NCI-H1436 treated with DMSO at 0.1 percent for 48 hours (cell line): ENCODE results near the gene GTF2A2.
"Not testable (repeated sequence)": the region's sequence is repeated elsewhere in the genome, so short reads cannot be mapped to it uniquely, and the experiment has no call there.

Source experiments
- DNase-seq: peaks from one replicate; lab custom pipeline; 2025; lab: John Stamatoyannopoulos, UW

Gene GTF2A2, protein sequence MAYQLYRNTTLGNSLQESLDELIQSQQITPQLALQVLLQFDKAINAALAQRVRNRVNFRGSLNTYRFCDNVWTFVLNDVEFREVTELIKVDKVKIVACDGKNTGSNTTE

DNA sequence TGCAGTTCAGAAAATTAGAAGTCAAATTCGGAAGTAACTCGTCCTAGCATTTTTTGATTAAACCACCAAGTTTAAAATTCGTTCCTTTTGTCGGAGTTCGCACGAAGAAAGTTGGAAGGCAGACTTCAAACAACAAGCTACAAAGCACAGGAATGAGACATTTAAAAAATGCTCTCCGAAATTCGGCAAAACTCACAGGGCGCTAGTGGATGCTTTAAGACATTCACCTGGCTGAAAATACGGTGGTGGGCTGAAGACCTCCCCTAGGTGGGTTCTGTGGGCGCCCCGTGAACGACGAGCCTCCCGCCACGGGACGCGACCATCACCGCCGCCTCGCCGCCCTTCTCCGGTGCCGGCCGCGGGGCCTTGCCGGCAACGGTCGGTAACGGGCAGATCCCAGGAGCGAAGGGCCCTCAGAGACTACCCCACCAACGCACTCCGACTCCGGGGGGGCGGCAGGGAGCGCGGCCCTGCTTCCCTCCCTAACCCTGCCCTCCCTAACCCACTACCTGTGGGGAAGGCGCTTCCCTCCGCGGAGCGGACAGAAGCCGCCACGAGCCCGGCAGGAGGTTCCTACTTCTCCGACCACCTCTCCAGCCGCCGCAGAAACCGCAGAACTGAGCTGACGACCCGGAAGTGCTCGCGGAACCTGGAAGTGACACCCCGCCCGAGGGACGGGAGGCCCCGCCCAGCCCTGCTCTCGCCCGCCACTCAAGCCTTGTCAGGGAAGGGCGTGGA lies at the start of gene GTF2A2:
GTF2A2 (minus strand) TSS at position 619 of the 738 bp plus-strand sequence. CDS start 5,238 bp downstream, outside the sequence.
- DNase-seq: peak; percentile 60

DNA sequence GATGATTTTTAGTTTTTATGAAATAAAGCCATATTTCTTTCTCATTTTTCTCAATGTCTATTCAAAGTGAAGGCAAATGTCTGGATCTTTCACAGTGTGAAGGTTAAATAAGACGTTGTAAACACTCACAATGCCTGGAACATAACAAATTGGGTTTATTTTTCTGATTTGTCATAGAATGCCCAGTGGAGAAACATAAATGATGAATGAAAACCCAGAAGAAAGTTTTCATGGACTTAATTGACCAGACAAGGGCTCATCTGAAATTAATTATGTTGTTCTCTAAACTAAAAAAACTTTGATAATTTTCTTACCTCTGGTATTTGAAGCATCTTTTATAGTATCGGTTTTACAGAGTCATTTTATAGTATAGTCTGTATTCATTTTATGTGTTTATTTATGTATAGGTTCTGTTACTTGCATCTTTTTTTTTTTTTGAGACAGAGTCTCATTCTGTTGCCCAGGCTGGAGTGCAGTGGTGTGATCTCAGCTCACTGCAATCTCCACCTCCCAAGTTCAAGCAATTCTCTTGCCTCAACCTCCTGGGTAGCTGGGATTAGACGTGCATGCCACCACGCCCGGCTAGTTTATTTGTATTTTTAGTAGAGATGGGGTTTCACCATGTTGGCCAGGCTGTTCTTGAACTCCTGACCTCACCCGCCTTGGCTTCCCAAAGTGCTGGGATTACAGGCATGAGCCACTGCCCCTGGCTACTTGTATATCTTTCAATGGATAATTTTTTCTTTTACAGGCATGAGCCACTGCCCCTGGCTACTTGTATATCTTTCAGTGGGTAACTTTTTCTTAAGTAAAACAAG lies 46.9 kb upstream of the GTF2A2 start:
- no peak for DNase-seq

DNA sequence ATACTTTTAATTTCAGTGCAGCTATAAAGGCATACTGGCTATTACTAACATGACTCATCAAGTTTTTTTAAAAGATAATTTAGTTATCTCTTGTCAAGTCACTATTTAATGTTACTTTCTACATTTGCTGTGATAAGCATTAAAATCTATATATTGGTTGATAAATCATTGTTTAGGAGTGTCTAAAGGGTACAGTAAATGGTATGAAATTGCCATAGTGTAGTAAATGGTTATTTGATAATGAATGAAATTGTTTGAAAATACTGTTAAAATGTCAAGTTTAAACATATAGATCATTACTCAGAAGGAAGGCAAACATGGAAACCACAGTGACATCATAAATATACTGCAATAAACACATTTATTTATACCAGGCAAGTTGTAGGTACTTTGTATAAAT lies 45.0 kb upstream of the GTF2A2 start:
- no peak for DNase-seq

DNA sequence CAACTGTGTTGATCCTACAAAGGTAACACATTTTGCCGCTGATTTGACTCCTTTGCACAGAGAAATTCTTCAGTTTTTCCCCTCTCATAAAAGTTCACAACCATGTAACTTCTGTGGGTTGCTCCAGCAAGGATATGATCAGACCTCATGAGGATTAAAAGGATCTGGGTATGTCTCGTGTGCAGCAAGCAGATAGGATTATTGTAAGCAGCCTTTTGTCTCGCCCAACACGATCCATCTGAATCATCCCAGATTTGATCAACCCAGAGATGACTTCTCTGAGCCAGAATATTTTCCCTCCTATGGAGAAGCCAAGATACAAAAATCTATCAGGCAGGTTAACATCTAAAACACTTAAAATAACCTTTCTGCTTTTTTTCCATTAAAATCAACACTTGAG lies 44.6 kb upstream of the GTF2A2 start:
- DNase-seq: no peak

DNA sequence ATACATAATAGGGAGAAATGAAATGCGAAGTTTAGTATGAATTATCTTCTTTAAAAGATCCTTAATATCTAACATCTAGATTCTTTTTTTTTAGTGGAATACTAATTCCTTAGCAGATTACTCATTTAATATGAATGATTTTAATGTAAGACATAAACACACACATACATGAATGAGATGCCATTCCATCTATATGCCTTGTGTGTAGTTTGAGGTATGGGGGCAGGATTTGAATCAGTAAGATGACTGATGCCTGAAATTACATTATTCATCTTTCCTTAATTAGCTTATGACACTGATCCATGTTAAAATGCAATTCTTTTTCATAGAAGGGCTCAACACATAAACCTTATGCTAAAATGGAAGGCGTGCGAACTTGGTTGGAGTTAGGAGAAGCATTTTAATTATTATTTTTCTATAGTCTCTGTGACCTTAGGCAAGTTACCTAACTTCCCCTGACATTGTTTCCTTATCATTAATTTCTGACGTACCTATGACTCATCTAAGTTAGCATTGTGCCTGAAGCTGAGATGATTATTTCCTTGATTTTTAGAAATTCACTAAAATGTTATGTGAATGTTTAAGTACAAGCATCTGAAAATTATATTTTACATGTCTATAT lies 42.6 kb upstream of the GTF2A2 start:
- DNase-seq: no peak

DNA sequence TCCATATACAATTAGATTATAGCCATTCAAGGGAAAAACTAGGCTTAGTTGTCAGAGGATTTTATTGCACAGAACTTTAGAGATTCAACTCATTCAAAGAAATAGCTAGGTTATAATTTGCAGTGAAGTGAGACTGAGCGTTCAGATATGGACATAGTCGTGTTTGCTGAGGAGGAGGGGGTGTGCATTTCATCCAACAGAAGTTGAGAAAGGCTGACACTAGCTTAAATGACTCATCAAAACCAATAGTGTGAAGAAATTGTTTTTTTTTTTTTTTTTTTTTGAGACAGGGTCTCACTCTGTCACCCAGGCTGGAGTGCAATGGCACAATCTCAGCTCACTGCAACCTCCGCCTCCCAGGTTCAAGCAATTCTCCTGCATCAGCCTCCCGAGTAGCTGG lies 40.8 kb upstream of the GTF2A2 start:
- DNase-seq: not testable (repeated sequence)

DNA sequence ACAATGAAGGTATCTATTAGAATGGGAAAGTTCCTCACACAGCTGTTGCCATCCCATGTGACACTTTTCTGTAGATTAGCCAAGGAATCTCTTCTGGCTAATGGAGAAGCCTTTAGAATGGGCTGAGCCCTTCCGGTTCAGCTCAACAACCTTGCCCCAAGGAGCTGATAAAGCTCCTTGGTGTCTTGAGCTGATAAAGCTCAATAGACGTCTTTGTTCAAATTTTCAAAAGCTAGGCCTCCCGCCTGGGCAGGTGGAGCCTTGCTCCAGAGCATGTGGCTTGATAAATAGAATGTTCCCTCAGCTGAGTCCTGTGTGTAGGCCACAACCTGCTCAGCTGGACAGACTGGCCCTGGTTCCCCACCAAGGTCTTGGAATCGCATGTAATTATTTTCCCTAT lies 39.0 kb upstream of the GTF2A2 start:
- no peak for DNase-seq

DNA sequence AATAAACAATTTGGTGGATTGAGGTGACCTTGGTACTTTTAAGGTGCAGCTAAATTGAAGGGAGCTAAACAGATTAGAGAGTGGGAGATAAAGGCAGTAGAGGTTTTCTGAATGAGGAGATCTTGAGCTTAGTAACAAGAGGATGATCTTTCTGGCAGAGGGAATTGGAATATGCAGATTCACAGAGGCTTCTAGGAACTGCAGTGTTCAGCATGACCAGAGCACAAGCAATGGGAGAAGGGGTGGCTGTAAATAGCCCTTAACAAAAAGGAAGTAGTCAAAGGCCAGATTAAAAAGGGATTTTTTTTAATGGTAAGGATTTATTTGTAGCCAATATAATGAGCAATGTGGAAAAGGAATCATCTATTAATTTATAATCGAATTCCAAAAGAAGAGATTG lies 37.5 kb upstream of the GTF2A2 start:
- DNase-seq: no peak

DNA sequence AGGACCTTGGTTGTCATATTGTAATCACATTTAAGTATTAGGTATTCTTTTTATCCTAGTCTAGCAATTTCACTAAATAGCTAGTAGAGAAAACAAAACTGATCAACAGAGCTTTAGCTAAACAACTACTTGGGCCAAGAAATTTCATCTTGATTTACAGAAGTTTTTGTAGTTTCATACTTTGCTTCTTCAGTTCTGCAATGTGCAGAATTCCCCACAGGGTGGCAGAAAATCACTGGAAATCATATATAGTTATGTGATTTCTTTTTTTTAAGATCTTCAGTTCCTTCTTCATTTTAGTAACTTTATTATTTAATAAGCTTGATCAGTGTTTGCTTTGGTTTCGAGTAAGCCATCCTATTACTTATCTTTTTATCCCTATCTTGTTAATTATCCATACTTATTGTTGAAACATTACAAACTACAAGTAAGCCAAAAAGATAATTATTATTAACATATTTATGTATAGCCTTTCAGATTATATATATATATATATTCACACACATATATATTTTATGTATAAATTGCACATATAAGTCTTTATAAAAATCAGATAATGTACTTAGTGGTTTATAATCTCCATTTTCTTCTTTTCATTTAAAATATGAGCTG lies 34.0 kb upstream of the GTF2A2 start:
- DNase-seq: no peak

DNA sequence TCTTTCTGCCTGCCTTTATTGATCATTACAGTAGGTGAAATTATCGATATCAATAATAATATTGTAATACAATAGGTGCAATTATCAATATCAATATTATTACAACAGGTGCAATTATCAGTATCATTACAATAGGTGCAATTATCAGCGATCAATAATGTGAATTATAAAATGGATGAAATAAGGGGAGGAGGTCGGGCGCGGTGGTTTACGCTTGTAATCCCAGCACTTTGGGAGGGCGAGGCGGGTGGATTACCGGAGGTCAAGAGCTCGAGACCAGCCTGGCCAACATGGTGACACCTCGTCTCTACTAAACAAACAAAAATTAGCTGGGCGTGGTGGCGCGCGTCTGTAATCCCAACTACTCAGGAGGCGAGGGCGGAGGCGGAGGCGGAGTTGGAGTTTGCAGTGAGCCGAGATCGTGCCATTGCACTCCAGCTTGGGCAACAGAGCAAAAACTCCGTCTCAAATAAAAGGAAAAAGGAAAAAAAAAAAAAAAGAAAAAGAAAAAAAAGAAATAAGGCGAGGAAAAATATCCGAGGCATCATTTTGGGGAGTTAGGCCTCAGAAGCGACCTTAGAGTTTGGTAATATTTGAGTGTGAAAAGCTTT lies 32.4 kb upstream of the GTF2A2 start:
- peak; percentile 20 for DNase-seq

DNA sequence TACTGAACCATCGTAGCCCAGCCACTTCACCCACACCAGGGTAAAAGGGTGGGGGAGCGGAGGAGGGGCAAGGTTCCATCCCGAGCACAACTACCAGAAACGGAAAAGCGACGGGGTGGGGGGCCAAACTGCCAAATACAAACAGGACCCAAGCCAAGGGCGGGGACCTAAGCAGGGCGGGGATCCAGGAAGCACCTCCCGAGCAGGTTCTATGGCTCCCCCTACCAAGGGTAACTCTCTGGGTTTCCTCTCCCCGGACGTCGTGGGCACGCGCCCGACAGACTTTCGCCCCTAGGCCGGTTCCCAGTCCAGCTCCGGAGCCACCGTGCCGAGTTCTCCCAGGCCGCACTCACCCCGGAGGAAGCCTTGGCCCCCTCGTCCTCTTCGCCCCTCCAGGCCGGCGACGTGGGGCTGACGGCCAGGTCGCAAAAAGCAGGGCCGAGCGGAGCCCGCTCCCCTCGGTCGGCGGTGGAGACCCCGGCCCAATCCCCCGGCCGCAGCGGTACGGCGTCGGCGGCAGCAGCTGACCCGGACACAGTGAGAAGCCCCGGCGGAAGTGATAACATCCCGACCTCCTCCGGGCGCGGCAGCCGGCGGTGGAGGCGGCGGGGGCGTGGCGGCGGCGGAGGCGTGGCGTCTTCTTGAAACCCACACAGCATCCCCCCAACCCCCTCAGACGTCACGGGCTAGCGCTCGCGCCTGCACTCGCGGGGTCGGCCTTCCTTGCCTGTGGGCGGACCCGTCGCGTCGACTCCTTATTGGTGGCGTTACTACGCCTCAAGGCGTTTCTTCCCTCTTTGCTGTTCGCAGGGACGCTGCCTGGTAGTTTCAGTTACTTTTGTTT lies 31.7 kb upstream of the GTF2A2 start, which contains the start of gene BNIP2:
BNIP2 (minus strand) TSS at position 539 of the 844 bp plus-strand sequence. CDS start 6,863 bp downstream, outside the sequence.
- peak; percentile 89 for DNase-seq

DNA sequence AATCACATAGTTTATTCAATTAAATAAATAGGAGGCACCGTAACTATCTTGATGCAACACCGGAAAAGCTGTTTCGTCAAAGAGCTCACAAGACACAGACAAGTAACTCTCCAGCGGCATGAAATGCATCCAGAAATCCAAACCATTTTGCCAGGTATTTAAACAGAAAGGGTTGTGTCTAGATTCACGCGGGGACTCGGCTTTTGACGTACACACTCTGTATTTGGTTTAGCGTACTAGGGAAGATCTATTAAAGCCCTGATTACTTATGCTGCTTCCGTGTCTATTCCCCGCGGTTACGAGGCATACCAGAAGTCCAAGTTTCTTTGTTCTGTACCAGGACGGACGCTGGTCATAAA lies 31.1 kb upstream of the GTF2A2 start:
- DNase-seq: no peak

DNA sequence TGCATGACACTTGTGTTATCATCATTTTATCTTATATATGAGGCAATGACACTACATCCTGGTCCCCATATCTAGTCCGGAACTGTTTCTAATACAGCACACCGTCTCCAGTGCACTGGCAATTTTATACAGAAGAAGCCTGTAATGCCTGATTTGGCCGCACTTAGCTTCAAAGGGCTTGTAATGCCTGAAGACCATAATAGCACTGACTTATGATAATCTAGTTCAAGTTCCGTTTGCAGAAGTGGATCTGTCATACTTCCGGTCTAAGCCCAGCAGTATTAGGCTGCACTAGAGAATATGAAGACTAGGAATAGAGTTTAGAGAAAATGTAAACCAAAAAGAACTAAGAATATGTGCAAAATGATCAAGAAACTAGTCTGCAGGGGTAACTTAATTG lies 30.5 kb upstream of the GTF2A2 start:
- DNase-seq: no peak

DNA sequence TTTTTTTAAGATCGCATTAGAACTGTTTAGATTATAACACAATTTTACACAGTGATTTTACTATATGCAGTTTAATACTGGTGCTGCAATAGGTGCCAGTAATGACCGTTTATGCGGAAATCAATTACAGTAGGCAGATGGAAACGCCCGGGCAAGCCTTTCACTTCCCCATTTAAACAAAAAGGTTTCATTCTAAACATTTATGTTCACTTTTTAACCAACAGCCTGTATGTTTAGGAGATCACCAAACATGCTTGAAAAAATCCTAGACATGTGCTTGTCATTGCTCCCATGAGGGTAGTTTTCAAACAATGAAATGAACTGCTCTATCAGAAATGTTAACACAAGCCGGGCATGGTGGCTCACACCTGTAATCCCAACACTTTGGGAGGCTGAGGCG lies 29.1 kb upstream of the GTF2A2 start:
- no peak for DNase-seq

DNA sequence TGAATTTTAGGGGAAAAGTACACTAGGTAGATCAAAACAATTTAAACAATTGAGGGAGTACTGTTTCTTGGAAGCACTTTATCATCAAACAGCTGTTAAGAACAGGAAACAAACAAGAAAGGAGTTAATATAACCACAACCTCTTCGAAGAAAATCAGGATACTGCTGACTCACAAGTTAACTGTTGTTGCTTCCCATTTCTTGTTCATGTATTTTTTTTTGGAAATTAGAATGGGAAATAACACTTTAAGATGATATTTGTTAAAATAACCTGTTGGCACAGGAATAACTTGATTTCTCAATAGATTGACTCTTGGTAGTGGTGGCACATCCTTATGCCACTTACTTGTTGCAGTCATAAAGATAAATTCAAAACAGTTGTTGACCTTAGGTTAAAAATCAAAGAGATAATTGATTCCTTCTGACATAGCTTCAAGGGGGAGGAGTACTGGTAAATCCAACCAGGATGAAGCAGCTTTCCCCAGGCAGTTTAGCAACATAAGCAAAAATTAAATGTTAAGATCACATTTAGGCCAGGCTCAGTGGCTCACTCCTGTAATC lies 28.5 kb upstream of the GTF2A2 start:
- DNase-seq: no peak

DNA sequence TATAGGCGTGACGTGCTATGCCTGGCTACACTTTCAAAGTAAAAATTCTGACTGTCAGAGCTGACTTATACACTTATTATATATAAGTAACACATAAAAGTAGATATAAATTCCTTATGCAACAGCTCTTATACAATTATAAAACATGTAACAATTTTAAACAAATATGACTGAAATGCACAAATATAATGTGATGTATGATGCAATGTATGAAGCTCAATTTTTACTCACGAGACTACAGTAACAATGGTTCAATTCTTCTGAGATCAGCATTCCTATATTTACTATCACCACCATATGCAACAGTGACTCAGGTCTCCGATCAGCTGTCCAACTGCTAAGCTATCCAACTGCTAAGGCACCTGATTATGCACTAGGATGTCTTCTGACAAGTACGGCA lies 23.6 kb upstream of the GTF2A2 start:
- no peak for DNase-seq

DNA sequence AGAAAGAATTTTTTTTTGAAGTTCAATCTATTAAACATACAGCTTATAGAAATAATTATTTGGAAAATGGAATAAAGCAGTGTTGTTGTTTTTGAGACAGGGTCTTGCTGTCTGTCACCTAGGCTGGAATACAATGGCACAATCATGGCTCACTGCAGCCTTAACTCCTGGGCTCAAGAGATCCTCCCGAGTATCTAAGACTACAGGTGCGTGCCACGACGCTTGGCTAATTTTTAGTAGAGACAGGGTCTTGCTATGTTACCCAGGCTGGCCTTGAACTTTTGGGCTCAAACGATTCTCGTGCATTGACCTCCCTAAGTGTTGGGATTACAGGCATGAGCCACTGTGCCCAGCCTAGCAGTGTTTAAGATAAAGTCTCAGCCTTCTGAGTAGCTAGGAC lies 23.0 kb upstream of the GTF2A2 start:
- no peak for DNase-seq

DNA sequence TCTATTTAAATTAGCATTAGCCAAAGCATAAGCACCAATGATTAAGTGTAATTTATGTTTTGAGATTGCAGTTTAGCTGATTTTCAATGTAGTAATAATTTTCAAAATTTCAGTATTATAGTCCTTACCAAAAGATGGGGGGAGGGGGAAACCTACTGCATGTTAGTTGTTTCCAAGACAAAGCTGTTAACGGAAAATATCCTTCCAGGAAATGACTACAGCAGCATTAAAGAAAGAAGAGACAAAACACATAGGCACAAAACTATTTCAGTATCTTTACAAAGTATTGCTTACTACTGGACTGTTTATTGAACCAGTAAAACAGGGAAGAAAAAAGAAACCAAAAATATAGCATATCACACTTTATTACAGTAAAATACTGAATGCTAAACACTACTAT lies 21.3 kb upstream of the GTF2A2 start:
- no peak for DNase-seq

DNA sequence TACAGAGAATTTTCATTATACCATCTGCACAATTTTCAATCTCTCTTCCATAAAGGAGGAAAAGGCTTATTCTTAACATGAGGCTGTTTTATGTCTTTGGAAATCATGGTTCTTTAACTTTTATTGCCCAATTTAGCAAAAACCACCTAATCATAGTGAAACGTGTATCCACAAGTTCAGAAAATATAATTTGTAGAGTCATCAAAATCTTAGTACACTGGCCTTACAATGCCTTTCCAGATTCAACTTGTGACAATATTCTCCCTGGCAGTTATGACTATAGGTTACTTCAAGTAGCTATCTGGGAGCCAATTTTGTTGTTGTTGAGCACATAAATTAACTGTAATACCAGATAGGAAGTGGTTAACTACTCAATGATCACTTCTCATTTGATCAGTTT lies 20.9 kb upstream of the GTF2A2 start:
- DNase-seq: no peak

DNA sequence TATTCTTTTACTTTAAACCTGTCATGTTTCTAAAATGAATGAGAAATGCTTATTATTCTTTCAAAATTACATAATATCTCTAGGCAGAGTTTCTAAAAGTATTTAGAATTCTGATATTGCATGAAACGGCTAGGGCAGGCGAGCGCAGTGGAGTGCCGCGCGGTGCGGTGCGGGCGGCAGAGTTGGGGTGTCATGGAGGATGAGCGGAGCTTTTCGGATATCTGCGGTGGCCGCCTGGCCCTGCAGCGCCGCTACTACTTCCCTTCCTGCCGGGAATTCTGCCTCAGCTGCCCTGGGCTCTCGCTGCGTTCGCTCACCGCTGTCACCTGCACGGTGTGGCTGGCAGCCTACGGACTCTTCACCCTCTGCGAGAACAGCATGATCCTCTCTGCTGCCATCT lies 19.2 kb upstream of the GTF2A2 start:
- no peak for DNase-seq
